Measurements from ENCODE around the gene MAML3. TPM values are rescaled to one million over a fixed set of nuclear protein-coding genes. Genes with fewer than 3 reads are reported as not detected.

Gene MAML3
- total RNA-seq, 4 donors from 2014 or later, result 21.2 to 28.4 (median 22.1) TPM

GRCh38 chr4:140088323-140088967 lies 65.5 kb downstream of the MAML3 start:
- 83 to 84% methylated on average over 5 of the region's 5 CpGs for WGBS, 2 donors
- intact Hi-C loops (cut with DNase I; ENCODE audit: low total_unique reads), result no loop called here
- DNase-seq (ENCODE audit: low spot score in 2 of 2), result no peak
- H3K4me3 ChIP-seq (ENCODE audit: low read depth, poor library complexity, severe bottlenecking), result no peak overlapping the region
- TF ChIP-seq CTCF (IDR thresholded peaks at IDR 0.05), result no peak
- TF ChIP-seq POLR2A (IDR thresholded peaks at IDR 0.05), result no peak

GRCh38 chr4:140085881-140086280 lies 68.1 kb downstream of the MAML3 start:
- H3K4me3 ChIP-seq (ENCODE audit: low read depth, poor library complexity, severe bottlenecking), result no peak overlapping the region
- intact Hi-C loops (cut with DNase I; ENCODE audit: low total_unique reads), result no loop called here
- TF ChIP-seq CTCF (IDR thresholded peaks at IDR 0.05), result no peak
- no peak for TF ChIP-seq POLR2A (IDR thresholded peaks at IDR 0.05)
- no peak for DNase-seq (ENCODE audit: low spot score in 2 of 2)
- 88 to 89% methylated on average over 4 of the region's 4 CpGs for WGBS, 2 donors

GRCh38 chr4:140085062-140085622 lies 68.8 kb downstream of the MAML3 start:
- H3K4me3 ChIP-seq (ENCODE audit: low read depth, poor library complexity, severe bottlenecking), result no peak overlapping the region
- no peak for DNase-seq (ENCODE audit: low spot score in 2 of 2)
- 80 to 86% methylated on average over 9 of the region's 9 CpGs for WGBS, 2 donors
- TF ChIP-seq POLR2A (IDR thresholded peaks at IDR 0.05) (no peak), CTCF (IDR thresholded peaks at IDR 0.05) (no peak)
- intact Hi-C loops (cut with DNase I; ENCODE audit: low total_unique reads), result no loop called here

DNA sequence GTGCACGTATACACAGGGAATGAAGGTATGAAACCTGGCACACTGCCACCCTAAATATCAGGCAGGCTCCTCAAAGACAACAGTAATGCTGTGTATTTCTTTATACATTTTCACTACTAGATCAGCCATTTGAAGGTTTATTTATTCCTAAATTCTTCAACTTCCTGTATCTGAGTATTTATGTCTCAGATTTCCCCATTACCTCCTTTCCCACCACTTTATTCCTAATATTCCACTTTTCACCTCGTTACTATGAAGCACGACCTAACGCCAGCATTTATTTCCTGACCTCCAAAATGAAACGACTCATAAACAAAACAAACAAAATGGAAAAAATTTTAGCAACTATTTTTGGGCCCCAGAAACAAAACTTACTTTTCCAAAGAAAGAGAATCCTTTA lies 69.6 kb downstream of the MAML3 start:
- DNase-seq (ENCODE audit: low spot score in 2 of 2), result no peak
- no peak overlapping the region for H3K4me3 ChIP-seq (ENCODE audit: low read depth, poor library complexity, severe bottlenecking)
- intact Hi-C loops (cut with DNase I; ENCODE audit: low total_unique reads), result no loop called here
- TF ChIP-seq CTCF (IDR thresholded peaks at IDR 0.05) (no peak), POLR2A (IDR thresholded peaks at IDR 0.05) (no peak)
- 76 to 79% methylated on average over 5 of the region's 5 CpGs for WGBS, 2 donors

- intact Hi-C loops (cut with DNase I; ENCODE audit: low total_unique reads), result no loop called here
- DNase-seq (ENCODE audit: low spot score in 2 of 2), result no peak
- no peak overlapping the region for H3K4me3 ChIP-seq (ENCODE audit: low read depth, poor library complexity, severe bottlenecking)
- 86 to 87% methylated on average over 7 of the region's 7 CpGs for WGBS, 2 donors
- no peak for TF ChIP-seq POLR2A (IDR thresholded peaks at IDR 0.05)
- no peak for TF ChIP-seq CTCF (IDR thresholded peaks at IDR 0.05)
Observed at GRCh38 chr4:140082391-140082755, 71.6 kb downstream of the MAML3 start.

All from lower leg skin (tissue), 4 donors.